NK-92 (cell line): ENCODE data around the gene RTF2.

Source experiments
- DNase-seq: peaks from one replicate; lab custom pipeline; 2025; ENCODE audit not compliant: unreplicated experiment; lab: John Stamatoyannopoulos, UW

Gene RTF2

GRCh38 chr20:56468316-56469076 lies at the start of gene RTF2:
TSS of gene RTF2 (plus strand) at chr20:56468627. CDS start at chr20:56468698, 71 bp downstream.
- DNase-seq = peak; percentile 44

- no peak for DNase-seq
Observed at GRCh38 chr20:56420028-56420427, 48.4 kb upstream of the RTF2 start.

- no peak for DNase-seq
Observed at GRCh38 chr20:56420940-56421688, 47.3 kb upstream of the RTF2 start.

- no peak for DNase-seq
Observed at GRCh38 chr20:56422076-56422823, 46.2 kb upstream of the RTF2 start.

- no peak for DNase-seq
Observed at GRCh38 chr20:56422824-56423189, 45.6 kb upstream of the RTF2 start.

GRCh38 chr20:56423211-56423610 lies 45.2 kb upstream of the RTF2 start:
- no peak for DNase-seq

GRCh38 chr20:56423886-56424285 lies 44.5 kb upstream of the RTF2 start:
- no peak for DNase-seq

GRCh38 chr20:56424931-56425330 lies 43.5 kb upstream of the RTF2 start:
- no peak for DNase-seq

GRCh38 chr20:56426026-56426425 lies 42.4 kb upstream of the RTF2 start:
- no peak for DNase-seq

GRCh38 chr20:56426926-56427325 lies 41.5 kb upstream of the RTF2 start:
- DNase-seq = no peak

GRCh38 chr20:56427797-56428196 lies 40.6 kb upstream of the RTF2 start:
- no peak for DNase-seq

- no peak for DNase-seq
Observed at GRCh38 chr20:56428410-56428809, 40.0 kb upstream of the RTF2 start.

- DNase-seq = no peak
Observed at GRCh38 chr20:56428881-56429280, 39.5 kb upstream of the RTF2 start.

- DNase-seq = no peak
Observed at GRCh38 chr20:56429502-56429901, 38.9 kb upstream of the RTF2 start.

- no peak for DNase-seq
Observed at GRCh38 chr20:56429941-56430340, 38.5 kb upstream of the RTF2 start.

GRCh38 chr20:56430461-56430860 lies 38.0 kb upstream of the RTF2 start:
- no peak for DNase-seq

GRCh38 chr20:56430957-56431356 lies 37.5 kb upstream of the RTF2 start:
- no peak for DNase-seq

GRCh38 chr20:56431471-56431870 lies 37.0 kb upstream of the RTF2 start:
- no peak for DNase-seq

- DNase-seq = no peak
Observed at GRCh38 chr20:56433221-56433879, 35.1 kb upstream of the RTF2 start.

- DNase-seq = no peak
Observed at GRCh38 chr20:56433880-56434255, 34.6 kb upstream of the RTF2 start.

- no peak for DNase-seq
Observed at GRCh38 chr20:56437196-56437960, 31.0 kb upstream of the RTF2 start.
